ENCODE results near the gene OR2T8.
"Not testable (repeated sequence)": the region's sequence is repeated elsewhere in the genome, so short reads cannot be mapped to it uniquely, and the experiment has no call there.

The OR2T8 gene

GRCh38 chr1:247936965-247937734 is 17.1 kb downstream of the OR2T8 start:
- H3K4me1 Mint-ChIP-seq; H3K27ac Mint-ChIP-seq; H3K36me3 Mint-ChIP-seq (ENCODE audit: low read depth): not testable (repeated sequence)
- H3K4me3 Mint-ChIP-seq, result peak overlapping the region; percentile 74
- peak; percentile 84 for DNase-seq
- H3K9me3 Mint-ChIP-seq, result peaks cover 30% of the 10 kb centered on the region
- peaks cover 15% of the 10 kb centered on the region for H3K27me3 Mint-ChIP-seq (ENCODE audit: low read depth, poor library complexity)
- peak; percentile 68 for TF ChIP-seq CTCF (IDR thresholded peaks at IDR 0.05)

GRCh38 chr1:247942624-247943023 is 22.6 kb downstream of the OR2T8 start:
- H3K9me3 Mint-ChIP-seq, result peaks cover 44% of the 10 kb centered on the region
- no peak for DNase-seq
- H3K4me3 Mint-ChIP-seq, result no peak overlapping the region
- H3K27me3 Mint-ChIP-seq (ENCODE audit: low read depth, poor library complexity), result peaks cover 11% of the 10 kb centered on the region
- TF ChIP-seq CTCF (IDR thresholded peaks at IDR 0.05), result no peak
- no peaks in the 10 kb centered on the region for H3K36me3 Mint-ChIP-seq (ENCODE audit: low read depth)
- no peaks in the 10 kb centered on the region for H3K4me1 Mint-ChIP-seq
- H3K27ac Mint-ChIP-seq, result no peak overlapping the region

- no peaks in the 10 kb centered on the region for H3K36me3 Mint-ChIP-seq (ENCODE audit: low read depth)
- peaks cover 76% of the 10 kb centered on the region for H3K9me3 Mint-ChIP-seq
- H3K27me3 Mint-ChIP-seq (ENCODE audit: low read depth, poor library complexity), result peaks cover 5% of the 10 kb centered on the region
- H3K4me1 Mint-ChIP-seq, result no peaks in the 10 kb centered on the region
- DNase-seq, result no peak
- no peak for TF ChIP-seq CTCF (IDR thresholded peaks at IDR 0.05)
- H3K27ac Mint-ChIP-seq, result no peak within 1 kb of the TSS
- H3K4me3 Mint-ChIP-seq, result no peak within 1 kb of the TSS
Measured at GRCh38 chr1:247948558-247948957, 28.5 kb downstream of the OR2T8 start, which contains the start of gene OR2L8. Gene OR2L8, plus strand, starts transcription at chr1:247948858. Its CDS starts 0 bp downstream, at chr1:247948858.

- H3K27ac Mint-ChIP-seq, result no peak overlapping the region
- H3K4me1 Mint-ChIP-seq, result no peaks in the 10 kb centered on the region
Measured at GRCh38 chr1:247953408-247953807, 33.4 kb downstream of the OR2T8 start.

GRCh38 chr1:247961791-247962190 is 41.7 kb downstream of the OR2T8 start:
- TF ChIP-seq CTCF (IDR thresholded peaks at IDR 0.05), result no peak
- Mint-ChIP-seq H3K9me3 (peaks cover 69% of the 10 kb centered on the region), H3K4me3 (no peak overlapping the region), H3K27me3 (ENCODE audit: low read depth, poor library complexity) (peaks cover under 1% of the 10 kb centered on the region), H3K36me3 (ENCODE audit: low read depth) (no peaks in the 10 kb centered on the region), H3K27ac (no peak overlapping the region), H3K4me1 (no peaks in the 10 kb centered on the region)
- no peak for DNase-seq

More at GRCh38 chr1:247953408-247953807, 33.4 kb downstream of the OR2T8 start:
- Mint-ChIP-seq H3K4me3 (no peak overlapping the region), H3K9me3 (peaks cover 75% of the 10 kb centered on the region), H3K36me3 (ENCODE audit: low read depth) (no peaks in the 10 kb centered on the region), H3K27me3 (ENCODE audit: low read depth, poor library complexity) (peaks cover 5% of the 10 kb centered on the region)
- no peak for DNase-seq
- no peak for TF ChIP-seq CTCF (IDR thresholded peaks at IDR 0.05)
